GM12878 (cell line): ENCODE measurements around the gene KAZN. TPM values are rescaled to one million over a fixed set of nuclear protein-coding genes. Genes with fewer than 3 reads are reported as not detected.

ENCODE experiments used
- ATAC-seq: fragments of 200-7000 bp; cut with Tn5 transposase; 3 replicates; pipeline ENCODE4 v1.9.1; 2020; ENCODE audit warnings: mild to moderate bottlenecking, moderate library complexity
- BruUV-seq: library from RNA; stranded (reverse); fragments of 400-500 nt; replicated peaks from 2 replicates; lab custom pipeline; 2021; lab: Mats Ljungman, UMichigan
- CTCF ChIA-PET: fragments of 300-600 bp; sonication (Branson Sonifier 250); formaldehyde crosslinking; extraction: SDS; loops from one replicate; lab custom pipeline; 2021; ENCODE audit warnings: inconsistent platforms; lab: Yijun Ruan, JAX
- POLR2A ChIA-PET: fragments of 350-600 bp; formaldehyde crosslinking; extraction: SDS; loops from one replicate; lab custom pipeline; 2021; ENCODE audit warnings: inconsistent platforms; lab: Charles Lee
- RAD21 ChIA-PET: fragments of 300-600 bp; sonication (Branson Sonifier 250); formaldehyde crosslinking; loops from one replicate; lab custom pipeline; 2023; ENCODE audit warnings: antibody characterized with exemption; ENCODE audit not compliant: unreplicated experiment; lab: Charles Lee
- SMC1A ChIA-PET: fragments of 300-600 bp; sonication (Branson Sonifier 250); formaldehyde crosslinking; loops from one replicate; lab custom pipeline; 2023; ENCODE audit not compliant: unreplicated experiment, uncharacterized antibody; lab: Charles Lee
- DNase-seq: peaks from one replicate; pipeline ENCODE4 v3.0.0-alpha.2; 2011; ENCODE audit warnings: low read depth, low spot score
- FAIRE-seq: peaks from 3 replicates; lab custom pipeline; 2011; peaks lifted over from hg19 to GRCh38; lab: Jason Lieb, UNC
- H2AFZ ChIP-seq: 2 replicates; pipeline ENCODE4 v1.6.0; 2011; ENCODE audit warnings: low read depth, low read length, control low read depth; ENCODE audit not compliant: control insufficient read depth
- H3K27ac ChIP-seq: 2 replicates; pipeline ENCODE4 v1.5.1; 2011; ENCODE audit warnings: control low read depth; ENCODE audit not compliant: control insufficient read depth, insufficient read depth
- H3K27me3 ChIP-seq, 2 experiments: replicated peaks in 1 of 2; 2 replicates each; pipeline versions ENCODE4 v1.6.0 to v1.6.1; 2011; ENCODE audit warnings: low read length in 1 of 2; ENCODE audit not compliant: control insufficient read depth in 2 of 2, insufficient read depth in 2 of 2
- H3K36me3 ChIP-seq, 2 experiments: 2 replicates each; pipeline ENCODE4 v1.5.1; 2011; ENCODE audit warnings: low read length in 1 of 2; ENCODE audit not compliant: control insufficient read depth in 2 of 2, insufficient read depth in 2 of 2
- H3K4me1 ChIP-seq: 2 replicates; pipeline ENCODE4 v1.6.1; 2011; ENCODE audit warnings: mild to moderate bottlenecking, low read length, moderate library complexity, mixed read lengths; ENCODE audit not compliant: control insufficient read depth, insufficient read depth
- H3K4me2 ChIP-seq: 2 replicates; pipeline ENCODE4 v1.6.0; 2011; ENCODE audit warnings: control low read depth; ENCODE audit not compliant: control insufficient read depth, insufficient read depth
- H3K4me3 ChIP-seq: fragments of 200-600 bp; sonication (generic); 2 replicates; pipeline ENCODE4 v1.5.1; 2016
- H3K79me2 ChIP-seq: 2 replicates; pipeline ENCODE4 v1.6.0; 2011; ENCODE audit warnings: low read length; ENCODE audit not compliant: control insufficient read depth, insufficient read depth
- H3K9ac ChIP-seq: 2 replicates; pipeline ENCODE4 v1.8.0; 2011; ENCODE audit warnings: low read length, control low read depth, mixed read lengths; ENCODE audit not compliant: control insufficient read depth, insufficient read depth
- H3K9me3 ChIP-seq: replicated peaks from 3 replicates; pipeline ENCODE4 v1.5.1; 2011; ENCODE audit warnings: mild to moderate bottlenecking, low read length; ENCODE audit not compliant: control insufficient read depth, insufficient read depth
- H4K20me1 ChIP-seq: 2 replicates; pipeline ENCODE4 v1.6.0; 2011; ENCODE audit not compliant: control insufficient read depth, insufficient read depth
- BCL3 ChIP-seq: IDR thresholded peaks from 2 replicates; pipeline ENCODE4 v1.6.1; 2011; ENCODE audit warnings: borderline replicate concordance, low read depth, mild to moderate bottlenecking, moderate library complexity, low read length; ENCODE audit not compliant: insufficient read depth, poor library complexity, severe bottlenecking
- BHLHE40 ChIP-seq, 2 experiments: fragments of 450-650 bp in 1 of 2; IDR thresholded peaks; 2 replicates each; pipeline ENCODE4 v1.6.1; 2011 to 2017; ENCODE audit warnings: low read depth in 2 of 2, borderline replicate concordance in 1 of 2, improper control_type of control experiment in 1 of 2, low read length in 1 of 2, mild to moderate bottlenecking in 1 of 2
- CHD4 ChIP-seq: fragments of 200-600 bp; sonication (generic); IDR thresholded peaks from 2 replicates; pipeline ENCODE4 v1.6.1; 2016; ENCODE audit warnings: mild to moderate bottlenecking
- ETV6 ChIP-seq, 2 experiments: fragments of 450-650 bp in 1 of 2; IDR thresholded peaks in 1 of 2; conservative IDR thresholded peaks in 1 of 2; 2 replicates each; pipeline ENCODE4 v1.6.1; 2014; ENCODE audit warnings: antibody characterized with exemption in 1 of 2, borderline replicate concordance in 1 of 2, low read depth in 1 of 2, mild to moderate bottlenecking in 1 of 2, moderate library complexity in 1 of 2
- KDM1A ChIP-seq: fragments of 200-600 bp; sonication (generic); IDR thresholded peaks from 2 replicates; pipeline ENCODE4 v1.6.1; 2016; ENCODE audit warnings: borderline replicate concordance
- MYB ChIP-seq: fragments of 150-350 bp; IDR thresholded peaks from 2 replicates; pipeline ENCODE4 v1.6.1; 2014; ENCODE audit warnings: mild to moderate bottlenecking, low read depth, low read length, borderline replicate concordance
- NKRF ChIP-seq: fragments of 450-650 bp; conservative IDR thresholded peaks from 2 replicates; pipeline ENCODE4 v1.6.1; 2017; ENCODE audit warnings: mild to moderate bottlenecking, moderate library complexity
- SMAD5 ChIP-seq: IDR thresholded peaks from 2 replicates; pipeline ENCODE4 v1.6.1; 2016; ENCODE audit warnings: antibody characterized with exemption, low read depth
- ZBED1 ChIP-seq: IDR thresholded peaks from 2 replicates; pipeline ENCODE4 v1.6.1; 2016; ENCODE audit warnings: borderline replicate concordance
- ZNF622 ChIP-seq: fragments of 450-650 bp; IDR thresholded peaks from 2 replicates; pipeline ENCODE4 v1.6.1; 2017; ENCODE audit warnings: mild to moderate bottlenecking, inconsistent platforms
- WGBS: methylation state at CpG from one replicate; pipeline ENCODE4 v1.1.6; 2016; ENCODE audit warnings: low lambda C conversion rate; ENCODE audit not compliant: insufficient replicate concordance, insufficient coverage; ENCODE audit errors: missing lambda C conversion rate; 5-methylcytosine and 5-hydroxymethylcytosine counted together
- in situ Hi-C: fragments of 300-500 bp; cut with MboI; formaldehyde crosslinking; loops from 9 replicates; pipeline ENCODE4 v1.14.3; 2018; ENCODE audit warnings: mixed read lengths
- intact Hi-C: fragments of 100-400 bp; cut with micrococcal nuclease; formaldehyde crosslinking; loops from one replicate; pipeline ENCODE4 v1.14.2; 2022; ENCODE audit not compliant: unreplicated experiment
- polyA plus RNA-seq, 11 experiments: library from polyadenylated mRNA; depleted of rRNA in 4 of 11; unstranded in 6 of 11; stranded (reverse) in 5 of 11; fragments of >200 nt; fragmentation: Nextera tagmentation in 4 of 11; fragmentation: Illumina TruSeq in 1 of 11; extraction: Ambion mirVana in 4 of 11; extraction: Trizol in 1 of 11; gene quantifications; 1 replicate in 1 of 11; 2 replicates in 10 of 11; pipeline versions ENCODE4 v1.2.1 to v1.2.3, GENCODE V29; 2011 to 2016; ENCODE audit warnings: inconsistent platforms in 2 of 11, missing spikeins in 2 of 11, low read depth in 1 of 11
- total RNA-seq, 4 experiments: library from RNA; depleted of rRNA in 3 of 4; stranded (reverse); fragments of >200 nt in 3 of 4; fragmentation: Illumina TruSeq in 1 of 4; extraction: Trizol in 1 of 4; gene quantifications; 2 replicates each; pipeline versions ENCODE4 v1.2.1 to v1.2.3, GENCODE V29; 2013 to 2021
- TF ChIP-seq, protein P1 (sequence below): fragments of 450-650 bp; formaldehyde crosslinking; IDR thresholded peaks from 2 replicates; pipeline ENCODE4 v1.4.0; 2022; ENCODE audit warnings: mild to moderate bottlenecking, moderate library complexity

KAZN gene
- total and polyA plus RNA-seq, 10 of the 15 experiments (the other 5 are each of a cell fraction or from before 2014, with no cell fraction given) = 0.72 to 4.0 (median 1.2) TPM

GRCh38 chr1:15031251-15031933 is 432.9 kb downstream of the KAZN start:
- TF ChIP-seq SMAD5 (no peak), CHD4 (no peak), KDM1A (no peak), ETV6 (conservative IDR thresholded peaks at IDR 0.05 in 1 of 2, IDR thresholded peaks at IDR 0.05 in 1 of 2; ENCODE audit: borderline replicate concordance in 1 of 2, low read depth in 1 of 2) (no peak), BCL3 (no peak), MYB (no peak), NKRF (no peak), ZNF622 (no peak), BHLHE40 (IDR thresholded peaks at IDR 0.05; ENCODE audit: borderline replicate concordance in 1 of 2, low read depth in 2 of 2, low read length in 1 of 2) (no peak), ZBED1 (no peak)
- TF ChIP-seq, protein P1, sequence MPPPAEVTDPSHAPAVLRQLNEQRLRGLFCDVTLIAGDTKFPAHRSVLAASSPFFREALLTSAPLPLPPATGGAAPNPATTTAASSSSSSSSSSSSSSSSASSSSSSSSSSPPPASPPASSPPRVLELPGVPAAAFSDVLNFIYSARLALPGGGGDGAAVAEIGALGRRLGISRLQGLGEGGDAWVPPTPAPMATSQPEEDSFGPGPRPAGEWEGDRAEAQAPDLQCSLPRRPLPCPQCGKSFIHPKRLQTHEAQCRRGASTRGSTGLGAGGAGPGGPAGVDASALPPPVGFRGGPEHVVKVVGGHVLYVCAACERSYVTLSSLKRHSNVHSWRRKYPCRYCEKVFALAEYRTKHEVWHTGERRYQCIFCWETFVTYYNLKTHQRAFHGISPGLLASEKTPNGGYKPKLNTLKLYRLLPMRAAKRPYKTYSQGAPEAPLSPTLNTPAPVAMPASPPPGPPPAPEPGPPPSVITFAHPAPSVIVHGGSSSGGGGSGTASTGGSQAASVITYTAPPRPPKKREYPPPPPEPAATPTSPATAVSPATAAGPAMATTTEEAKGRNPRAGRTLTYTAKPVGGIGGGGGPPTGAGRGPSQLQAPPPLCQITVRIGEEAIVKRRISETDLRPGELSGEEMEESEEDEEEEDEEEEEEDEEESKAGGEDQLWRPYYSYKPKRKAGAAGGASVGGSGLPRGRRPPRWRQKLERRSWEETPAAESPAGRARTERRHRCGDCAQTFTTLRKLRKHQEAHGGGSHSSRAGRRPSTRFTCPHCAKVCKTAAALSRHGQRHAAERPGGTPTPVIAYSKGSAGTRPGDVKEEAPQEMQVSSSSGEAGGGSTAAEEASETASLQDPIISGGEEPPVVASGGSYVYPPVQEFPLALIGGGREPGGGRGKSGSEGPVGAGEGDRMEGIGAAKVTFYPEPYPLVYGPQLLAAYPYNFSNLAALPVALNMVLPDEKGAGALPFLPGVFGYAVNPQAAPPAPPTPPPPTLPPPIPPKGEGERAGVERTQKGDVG = no peak
- no peak overlapping the region for H3K27ac ChIP-seq
- intact Hi-C loops (no loop called here), in situ Hi-C loops (no loop called here)
- WGBS = 23% methylated on average over 8 of the region's 8 CpGs
- no peak overlapping the region for H3K4me2 ChIP-seq
- H3K79me2 ChIP-seq = no peaks in the 10 kb centered on the region
- H3K4me1 ChIP-seq = no peaks in the 10 kb centered on the region
- ChIA-PET SMC1A (no interaction called here), POLR2A (no interaction called here), RAD21 (no interaction called here), CTCF (interaction anchor here (0.9 kb wide), 1 partner anchor 458 kb away, joined by 3 read pairs; no protein-coding TSS in a partner anchor)
- H4K20me1 ChIP-seq = no peaks in the 10 kb centered on the region
- DNase-seq (no peak), ATAC-seq (no peak), FAIRE-seq (no peak)
- H3K36me3 ChIP-seq = no peaks in the 10 kb centered on the region
- no peak overlapping the region for H3K9ac ChIP-seq
- no peak overlapping the region for H3K4me3 ChIP-seq
- no peaks in the 10 kb centered on the region for H3K9me3 ChIP-seq
- BruUV-seq = no TSS peak
- H3K27me3 ChIP-seq = no peaks in the 10 kb centered on the region
- no peak overlapping the region for H2AFZ ChIP-seq
